HG02588 (cell line): ENCODE data around the gene ATG4B.

Experiments
- ATAC-seq: cut with Tn5 transposase; IDR thresholded peaks from one replicate; pipeline ENCODE4 v1.9.1; 2021; ENCODE audit warnings: mild to moderate bottlenecking, moderate library complexity; ENCODE audit not compliant: unreplicated experiment

ATG4B gene

GRCh38 chr2:241612156-241613016 is 25.1 kb upstream of the ATG4B start:
- no peak for ATAC-seq

GRCh38 chr2:241613017-241613780 is 24.3 kb upstream of the ATG4B start:
- no peak for ATAC-seq

- ATAC-seq, result no peak
These were observed 22.5 kb upstream of the ATG4B start for GRCh38 chr2:241615041-241615440.

- ATAC-seq, result no peak
These were observed 21.9 kb upstream of the ATG4B start for GRCh38 chr2:241615522-241616052.

GRCh38 chr2:241616168-241617125 is 21.0 kb upstream of the ATG4B start:
- ATAC-seq, result no peak

GRCh38 chr2:241617431-241618154 is 19.9 kb upstream of the ATG4B start:
- ATAC-seq, result peak; percentile 42

GRCh38 chr2:241618296-241618805 is 19.1 kb upstream of the ATG4B start:
- ATAC-seq, result no peak

- ATAC-seq, result no peak
These were observed 18.7 kb upstream of the ATG4B start for GRCh38 chr2:241618829-241619228.

GRCh38 chr2:241619597-241620418 is 17.7 kb upstream of the ATG4B start:
- ATAC-seq, result no peak

- no peak for ATAC-seq
These were observed 17.1 kb upstream of the ATG4B start for GRCh38 chr2:241620419-241620769.

GRCh38 chr2:241627675-241628074 is 9.8 kb upstream of the ATG4B start:
- ATAC-seq, result no peak

GRCh38 chr2:241629762-241630435 is 7.6 kb upstream of the ATG4B start:
- ATAC-seq, result no peak

- no peak for ATAC-seq
These were observed 4.8 kb upstream of the ATG4B start for GRCh38 chr2:241632478-241633325.

- ATAC-seq, result no peak
These were observed 3.9 kb upstream of the ATG4B start for GRCh38 chr2:241633561-241633960.

- ATAC-seq, result no peak
These were observed 1.7 kb upstream of the ATG4B start for GRCh38 chr2:241635756-241636155.

- ATAC-seq, result peak; percentile 33
These were observed 1.1 kb upstream of the ATG4B start for GRCh38 chr2:241636182-241637017.
